ENCODE measurements around the gene PTGIS. TPM values are rescaled to one million over a fixed set of nuclear protein-coding genes. Genes with fewer than 3 reads are reported as not detected.
"Not testable (repeated sequence)": the region's sequence is repeated elsewhere in the genome, so short reads cannot be mapped to it uniquely, and the experiment has no call there.

Gene PTGIS
- total and polyA plus RNA-seq, 2 donors (not counting 1 experiment from before 2014, with no cell fraction given): not detected

DNA sequence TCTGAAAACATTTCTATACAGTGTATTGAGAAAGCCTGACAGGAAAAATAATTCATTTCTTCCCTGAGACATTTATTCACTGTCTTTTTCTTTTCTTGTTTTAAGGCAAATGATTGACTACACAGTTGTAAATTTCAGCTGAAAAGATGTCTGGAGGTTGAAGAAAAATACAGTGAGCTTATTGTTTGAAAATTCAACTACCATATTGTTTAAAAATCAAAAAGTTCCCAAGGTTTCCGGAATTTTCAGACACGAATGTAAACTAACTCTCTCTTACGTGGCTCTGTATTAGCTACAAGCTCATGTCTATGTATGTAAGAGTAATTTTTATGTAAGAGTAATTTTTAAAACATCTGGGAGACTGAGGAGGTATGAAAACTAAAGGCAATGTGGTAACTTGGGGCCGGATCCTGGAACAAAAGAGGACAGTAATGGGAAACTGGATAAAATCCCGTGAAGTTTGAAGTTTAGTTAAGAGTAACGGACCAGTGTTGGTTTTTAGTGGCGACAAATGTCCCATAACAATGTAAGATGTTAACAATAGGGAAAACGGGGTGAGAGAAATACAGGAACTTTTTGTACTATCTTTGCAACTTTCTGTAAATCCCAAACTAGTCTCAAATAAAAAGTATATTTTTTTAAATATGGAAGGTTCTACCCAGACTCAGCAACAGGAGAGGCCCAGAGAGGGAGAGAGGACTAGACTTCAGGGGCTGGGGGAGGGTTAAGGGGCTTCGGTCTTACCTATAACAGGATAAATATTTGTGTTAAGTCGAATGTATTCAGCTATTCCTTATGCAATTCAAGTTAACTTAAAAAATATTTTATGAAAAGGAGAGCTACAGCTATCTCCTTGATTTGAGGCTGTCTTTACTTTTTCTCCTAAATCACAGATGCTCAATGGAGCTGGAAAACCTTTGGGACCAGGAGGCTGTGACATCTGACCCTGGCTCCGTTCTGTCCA is 1.3 kb downstream of the PTGIS start:
- Histone ChIP-seq H3K36me3 (replicated peaks in 1 of 2; ENCODE audit: control extremely low read depth in 1 of 2, control insufficient read depth in 1 of 2, extremely low read depth in 1 of 2, insufficient read depth in 2 of 2, low read length in 1 of 2) (no peaks in the 10 kb centered on the region), H3K9me3 (ENCODE audit: control extremely low read depth in 1 of 3, control insufficient read depth in 2 of 3, insufficient read depth in 1 of 3, low read length in 2 of 3) (peaks cover 0 to 9% (median 0%) of the 10 kb centered on the region in 3 donors), H3K27me3 (replicated peaks in 1 of 4; ENCODE audit: control extremely low read depth in 1 of 4, control insufficient read depth in 3 of 4, insufficient read depth in 4 of 4, low read length in 3 of 4) (peaks cover 0 to 54% (median 28%) of the 10 kb centered on the region in 4 experiments), H3K27ac (ENCODE audit: low read length in 2 of 2) (no peak overlapping the region), H2AFZ (ENCODE audit: insufficient read depth, low read depth, low read length, poor library complexity, severe bottlenecking) (no peak overlapping the region), H3K9ac (ENCODE audit: low read length) (no peak overlapping the region), H4K20me1 (ENCODE audit: control insufficient read depth, insufficient read depth, low read length, poor library complexity, severe bottlenecking) (no peaks in the 10 kb centered on the region), H3K4me1 (ENCODE audit: control insufficient read depth in 2 of 2, insufficient read depth in 2 of 2, low read length in 2 of 2) (peaks cover 4 to 6% of the 10 kb centered on the region in 2 donors), H3K4me2 (replicated peaks; ENCODE audit: low read depth, low read length, poor library complexity, severe bottlenecking) (no peak overlapping the region), H3K4me3 (ENCODE audit: control extremely low read depth in 1 of 5, extremely low read depth in 1 of 5, insufficient read depth in 1 of 5, low read depth in 2 of 5, low read length in 4 of 5) (no peak overlapping the region), H3K79me2 (ENCODE audit: control insufficient read depth, insufficient read depth, low read length) (no peaks in the 10 kb centered on the region)
- Mint-ChIP-seq H3K27ac (no peak overlapping the region), H3K27me3 (peaks cover 56% of the 10 kb centered on the region), H3K9me3 (ENCODE audit: insufficient read depth) (no peaks in the 10 kb centered on the region), H3K4me1 (peaks cover 2% of the 10 kb centered on the region), H3K4me3 (no peak overlapping the region)
- no peak for TF ChIP-seq CTCF (IDR thresholded peaks at IDR 0.05)
- TF ChIP-seq EZH2 (IDR thresholded peaks at IDR 0.05; ENCODE audit: borderline replicate concordance, insufficient read depth, low read depth, low read length, poor library complexity, severe bottlenecking): no peak
- DNase-seq: no peak
- CTCF ChIA-PET: interaction anchor here (0.6 kb wide), 1 partner anchor 36 kb away, joined by 4 read pairs; no protein-coding TSS in a partner anchor
- WGBS (ENCODE audit: insufficient coverage): 85% methylated on average over 4 of the region's 11 CpGs
- ATAC-seq (ENCODE audit: low read depth): no peak
- intact Hi-C loops (cut with micrococcal nuclease): no loop called here
- POLR2A ChIA-PET: no interaction called here

- peaks cover 52% of the 10 kb centered on the region for H3K27me3 Mint-ChIP-seq
- WGBS (ENCODE audit: insufficient coverage): 93% methylated on average over 3 of the region's 12 CpGs
- POLR2A ChIA-PET: interaction anchor here (0.6 kb wide), 1 partner anchor 429 kb away, joined by 3 read pairs; no protein-coding TSS in a partner anchor
- H3K4me1 Mint-ChIP-seq; H3K9me3 Mint-ChIP-seq (ENCODE audit: insufficient read depth); DNase-seq; H2AFZ ChIP-seq (ENCODE audit: insufficient read depth, low read depth, low read length, poor library complexity, severe bottlenecking); intact Hi-C loops (cut with micrococcal nuclease); CTCF ChIA-PET; ATAC-seq (ENCODE audit: low read depth); H3K27ac ChIP-seq (ENCODE audit: low read length in 2 of 2); H3K36me3 ChIP-seq (replicated peaks in 1 of 2; ENCODE audit: control extremely low read depth in 1 of 2, control insufficient read depth in 1 of 2, extremely low read depth in 1 of 2, insufficient read depth in 2 of 2, low read length in 1 of 2); H3K4me2 ChIP-seq (replicated peaks; ENCODE audit: low read depth, low read length, poor library complexity, severe bottlenecking); H4K20me1 ChIP-seq (ENCODE audit: control insufficient read depth, insufficient read depth, low read length, poor library complexity, severe bottlenecking); H3K4me1 ChIP-seq (ENCODE audit: control insufficient read depth in 2 of 2, insufficient read depth in 2 of 2, low read length in 2 of 2); H3K4me3 ChIP-seq (ENCODE audit: control extremely low read depth in 1 of 5, extremely low read depth in 1 of 5, insufficient read depth in 1 of 5, low read depth in 2 of 5, low read length in 4 of 5); H3K4me3 Mint-ChIP-seq; H3K79me2 ChIP-seq (ENCODE audit: control insufficient read depth, insufficient read depth, low read length); H3K27ac Mint-ChIP-seq; H3K9ac ChIP-seq (ENCODE audit: low read length): not testable (repeated sequence)
- Histone ChIP-seq H3K9me3 (ENCODE audit: control extremely low read depth in 1 of 3, control insufficient read depth in 2 of 3, insufficient read depth in 1 of 3, low read length in 2 of 3) (peaks cover 0 to 12% (median 0%) of the 10 kb centered on the region in 3 donors), H3K27me3 (replicated peaks in 1 of 4; ENCODE audit: control extremely low read depth in 1 of 4, control insufficient read depth in 3 of 4, insufficient read depth in 4 of 4, low read length in 3 of 4) (peaks cover 0 to 48% (median 23%) of the 10 kb centered on the region in 4 experiments)
These were observed 2.9 kb downstream of the PTGIS start for GRCh38 chr20:49564991-49565390.
